PC-3 (cell line): ENCODE data around the gene PCDH19. TPM values are rescaled to one million over a fixed set of nuclear protein-coding genes. Genes with fewer than 3 reads are reported as not detected.

Source experiments
- ATAC-seq: fragments of 200-7000 bp; cut with Tn5 transposase; 2 replicates; pipeline ENCODE4 v1.9.1; 2020; ENCODE audit warnings: mild to moderate bottlenecking, moderate library complexity
- BruUV-seq: library from RNA; stranded (reverse); fragments of 400-500 nt; replicated peaks from 2 replicates; lab custom pipeline; 2021; lab: Mats Ljungman, UMichigan
- CTCF ChIA-PET: fragments of 300-600 bp; sonication (Branson Sonifier 250); formaldehyde crosslinking; loops from one replicate; lab custom pipeline; 2022; ENCODE audit warnings: antibody characterized with exemption; lab: Charles Lee
- POLR2A ChIA-PET: fragments of 300-600 bp; sonication (Branson Sonifier 250); formaldehyde crosslinking; loops from one replicate; lab custom pipeline; 2022; ENCODE audit warnings: antibody characterized with exemption; ENCODE audit not compliant: unreplicated experiment; lab: Charles Lee
- DNase-seq: peaks from one replicate; pipeline ENCODE4 v3.0.0-alpha.2; 2015
- H2AFZ ChIP-seq: fragments of 300-600 bp; sonication (generic); 2 replicates; pipeline ENCODE4 v1.6.0; 2016; ENCODE audit warnings: antibody characterized with exemption, low read length
- H3F3A ChIP-seq: fragments of 300-600 bp; sonication (generic); one replicate; pipeline ENCODE4 v1.6.0; 2017; ENCODE audit warnings: antibody characterized with exemption, low read length, control low read depth, mild to moderate bottlenecking; ENCODE audit not compliant: unreplicated experiment
- H3K27ac ChIP-seq: fragments of 300-600 bp; sonication (generic); 2 replicates; pipeline ENCODE4 v1.5.1; 2016; ENCODE audit warnings: mild to moderate bottlenecking, low read length
- H3K27me3 ChIP-seq: fragments of 300-600 bp; sonication (generic); 2 replicates; pipeline ENCODE4 v1.6.1; 2016; ENCODE audit warnings: low read length, mixed read lengths
- H3K36me3 ChIP-seq: fragments of 300-600 bp; sonication (generic); 2 replicates; pipeline ENCODE4 v1.6.1; 2016; ENCODE audit warnings: low read depth, mixed run types, low read length, mixed read lengths
- H3K4me1 ChIP-seq: fragments of 300-600 bp; sonication (generic); 2 replicates; pipeline ENCODE4 v1.5.1; 2016; ENCODE audit warnings: low read length; ENCODE audit not compliant: insufficient read depth
- H3K4me2 ChIP-seq: fragments of 300-600 bp; sonication (generic); 2 replicates; pipeline ENCODE4 v1.6.0; 2016; ENCODE audit warnings: low read length
- H3K4me3 ChIP-seq: fragments of 300-600 bp; sonication (generic); 2 replicates; pipeline ENCODE4 v1.5.1; 2016; ENCODE audit warnings: mild to moderate bottlenecking, low read length, mixed read lengths
- H3K79me2 ChIP-seq: fragments of 300-600 bp; sonication (generic); 2 replicates; pipeline ENCODE4 v1.6.1; 2017; ENCODE audit warnings: low read length, mixed read lengths
- H3K9ac ChIP-seq: fragments of 300-600 bp; sonication (generic); 2 replicates; pipeline ENCODE4 v1.6.0; 2016; ENCODE audit warnings: mild to moderate bottlenecking, low read length
- H3K9me2 ChIP-seq: fragments of 300-600 bp; sonication (generic); replicated peaks from 2 replicates; pipeline ENCODE4 v1.6.1; 2016; ENCODE audit warnings: mixed run types, low read length, mixed read lengths
- H3K9me3 ChIP-seq: fragments of 300-600 bp; sonication (generic); 2 replicates; pipeline ENCODE4 v1.6.1; 2016; ENCODE audit warnings: low read length, mixed read lengths
- H4K20me1 ChIP-seq: fragments of 300-600 bp; sonication (generic); 2 replicates; pipeline ENCODE4 v1.6.1; 2016; ENCODE audit warnings: low read length, mixed read lengths
- CTCF ChIP-seq: fragments of 300-600 bp; sonication (generic); conservative IDR thresholded peaks from 2 replicates; pipeline ENCODE4 v1.5.1; 2017; ENCODE audit warnings: antibody characterized with exemption, low read depth, mild to moderate bottlenecking, low read length
- EZH2 ChIP-seq: fragments of 300-600 bp; sonication (generic); IDR thresholded peaks from one replicate; pipeline ENCODE4 v1.6.1; 2017; ENCODE audit warnings: antibody characterized with exemption, mild to moderate bottlenecking, low read length; ENCODE audit not compliant: unreplicated experiment
- EZH2phosphoT487 ChIP-seq: fragments of 300-600 bp; sonication (generic); IDR thresholded peaks from 2 replicates; pipeline ENCODE4 v1.6.1; 2018; ENCODE audit warnings: mild to moderate bottlenecking, antibody characterized with exemption, low read length, borderline replicate concordance
- intact Hi-C: fragments of 100-400 bp; cut with micrococcal nuclease; formaldehyde crosslinking; loops from 2 replicates; pipeline ENCODE4 v1.9.0; 2023
- total RNA-seq: library from RNA; depleted of rRNA; stranded (reverse); fragments of >200 nt; gene quantifications from 2 replicates; pipeline ENCODE4 v1.2.3, GENCODE V29; 2014

The PCDH19 gene
- total RNA-seq, 1 experiment from 2014 or later = not detected

- POLR2A ChIA-PET = no interaction called here
- CTCF ChIA-PET = no interaction called here
Measured at GRCh38 chrX:100407147-100407783, 2.8 kb downstream of the PCDH19 start.

GRCh38 chrX:100405424-100405823 is 4.6 kb downstream of the PCDH19 start:
- no peak overlapping the region for H2AFZ ChIP-seq
- no peak overlapping the region for H3K4me3 ChIP-seq
- H3F3A ChIP-seq = no peaks in the 10 kb centered on the region
- POLR2A ChIA-PET = no interaction called here
- TF ChIP-seq EZH2 = no peak
- TF ChIP-seq EZH2phosphoT487 = no peak
- no peak for TF ChIP-seq CTCF
- no peak overlapping the region for H3K9ac ChIP-seq
- CTCF ChIA-PET = no interaction called here
- ATAC-seq = no peak
- H4K20me1 ChIP-seq = no peaks in the 10 kb centered on the region
- 0 out of 2 replicates have a peak, but pooled peaks cover 11% of the 10 kb centered on the region for H3K27me3 ChIP-seq
- H3K9me3 ChIP-seq = no peaks in the 10 kb centered on the region
- H3K27ac ChIP-seq = no peak overlapping the region
- peaks cover 6% of the 10 kb centered on the region; the same call in 1 of the 2 replicates for H3K4me1 ChIP-seq
- no TSS peak for BruUV-seq
- intact Hi-C loops = no loop called here
- DNase-seq = no peak
- H3K9me2 ChIP-seq = no peaks in the 10 kb centered on the region
- H3K4me2 ChIP-seq = no peak overlapping the region
- no peaks in the 10 kb centered on the region for H3K36me3 ChIP-seq
- H3K79me2 ChIP-seq = no peaks in the 10 kb centered on the region

More at GRCh38 chrX:100407147-100407783, 2.8 kb downstream of the PCDH19 start:
- Histone ChIP-seq H4K20me1 (no peaks in the 10 kb centered on the region), H3K4me1 (peaks cover 6% of the 10 kb centered on the region; the same call in 1 of the 2 replicates), H3K9me2 (no peaks in the 10 kb centered on the region), H3K4me2 (no peak overlapping the region), H2AFZ (no peak overlapping the region), H3K79me2 (no peaks in the 10 kb centered on the region), H3K27me3 (peaks cover 24% of the 10 kb centered on the region), H3K36me3 (no peaks in the 10 kb centered on the region), H3F3A (no peaks in the 10 kb centered on the region), H3K4me3 (no peak overlapping the region), H3K9me3 (no peaks in the 10 kb centered on the region), H3K27ac (no peak overlapping the region), H3K9ac (no peak overlapping the region)
- TF ChIP-seq EZH2phosphoT487 (no peak), EZH2 (no peak), CTCF (no peak)
- ATAC-seq = no peak
- intact Hi-C loops = no loop called here
- no TSS peak for BruUV-seq
- no peak for DNase-seq

- Histone ChIP-seq H3K36me3 (no peaks in the 10 kb centered on the region), H3K27me3 (0 out of 2 replicates have a peak, but pooled peaks cover 9% of the 10 kb centered on the region), H3K79me2 (no peaks in the 10 kb centered on the region), H3F3A (no peaks in the 10 kb centered on the region), H3K9me3 (no peaks in the 10 kb centered on the region), H3K4me3 (no peak overlapping the region), H3K27ac (no peak overlapping the region), H4K20me1 (no peaks in the 10 kb centered on the region), H3K4me2 (no peak overlapping the region), H3K9me2 (no peaks in the 10 kb centered on the region), H3K9ac (no peak overlapping the region), H3K4me1 (peaks cover 6% of the 10 kb centered on the region; the same call in 1 of the 2 replicates), H2AFZ (no peak overlapping the region)
- CTCF ChIA-PET = no interaction called here
- intact Hi-C loops = no loop called here
- TF ChIP-seq EZH2 = no peak
- TF ChIP-seq EZH2phosphoT487 = no peak
- TF ChIP-seq CTCF = no peak
- POLR2A ChIA-PET = no interaction called here
- BruUV-seq = no TSS peak
- no peak for ATAC-seq
- DNase-seq = no peak
Measured at GRCh38 chrX:100404851-100405250, 5.2 kb downstream of the PCDH19 start.
